ENCODE measurements around the gene HLA-DPB1.

HLA-DPB1 gene

GRCh38 chr6:33069021-33069738, 6.6 kb upstream of the HLA-DPB1 start:
- TF ChIP-seq Cebpa-rat (IDR thresholded peaks at IDR 0.05) = no peak
- peaks cover 7% of the 10 kb centered on the region; the same call in 1 of the 2 replicates for H3K9me3 ChIP-seq
- peak overlapping the region; percentile 96 for H3K4me2 ChIP-seq
- no peak overlapping the region for H3K9ac ChIP-seq
- H3K4me1 ChIP-seq = peaks cover 43% of the 10 kb centered on the region
- no peak overlapping the region for H3K4me3 ChIP-seq
- no peak overlapping the region for H3K27ac ChIP-seq
- H3K27me3 ChIP-seq = no peaks in the 10 kb centered on the region
- H4K20me1 ChIP-seq = peaks cover 45% of the 10 kb centered on the region
- H3K36me3 ChIP-seq = peaks cover 59% of the 10 kb centered on the region

- TF ChIP-seq Cebpa-rat (IDR thresholded peaks at IDR 0.05) = no peak
- Histone ChIP-seq H3K4me1 (peaks cover 57% of the 10 kb centered on the region), H3K27ac (peak overlapping the region; percentile 87; the same call in 1 of the 2 replicates), H3K4me2 (peak overlapping the region; percentile 96), H3K4me3 (peak overlapping the region; percentile 72), H3K36me3 (peaks cover 43% of the 10 kb centered on the region), H3K9ac (peak overlapping the region; percentile 83), H3K27me3 (no peaks in the 10 kb centered on the region), H4K20me1 (peaks cover 45% of the 10 kb centered on the region), H3K9me3 (peaks cover 7% of the 10 kb centered on the region; the same call in 1 of the 2 replicates)
Measured at GRCh38 chr6:33070909-33071308, 4.9 kb upstream of the HLA-DPB1 start.

GRCh38 chr6:33071569-33071968, 4.2 kb upstream of the HLA-DPB1 start:
- peak overlapping the region; percentile 87; the same call in 1 of the 2 replicates for H3K27ac ChIP-seq
- peak overlapping the region; percentile 83 for H3K9ac ChIP-seq
- H3K9me3 ChIP-seq = peaks cover 7% of the 10 kb centered on the region; the same call in 1 of the 2 replicates
- H3K4me1 ChIP-seq = peaks cover 64% of the 10 kb centered on the region
- no peaks in the 10 kb centered on the region for H3K27me3 ChIP-seq
- peaks cover 45% of the 10 kb centered on the region for H4K20me1 ChIP-seq
- peaks cover 36% of the 10 kb centered on the region for H3K36me3 ChIP-seq
- peak overlapping the region; percentile 72 for H3K4me3 ChIP-seq
- peak overlapping the region; percentile 96 for H3K4me2 ChIP-seq
- no peak for TF ChIP-seq Cebpa-rat (IDR thresholded peaks at IDR 0.05)

- H3K27ac ChIP-seq = peak overlapping the region; percentile 87
- H3K4me2 ChIP-seq = peak overlapping the region; percentile 96
- no peaks in the 10 kb centered on the region for H3K27me3 ChIP-seq
- peaks cover 47% of the 10 kb centered on the region for H4K20me1 ChIP-seq
- H3K4me3 ChIP-seq = peak overlapping the region; percentile 72
- peak overlapping the region; percentile 83 for H3K9ac ChIP-seq
- H3K4me1 ChIP-seq = peaks cover 68% of the 10 kb centered on the region
- peaks cover 27% of the 10 kb centered on the region for H3K36me3 ChIP-seq
- TF ChIP-seq Cebpa-rat (IDR thresholded peaks at IDR 0.05) = no peak
- H3K9me3 ChIP-seq = no peaks in the 10 kb centered on the region; the same call in 1 of the 2 replicates
Measured at GRCh38 chr6:33072508-33073100, 3.2 kb upstream of the HLA-DPB1 start.

GRCh38 chr6:33073431-33073871, 2.3 kb upstream of the HLA-DPB1 start, which contains the start of gene HLA-DPA1:
Gene HLA-DPA1 (minus strand): TSS chr6:33073649.
- Histone ChIP-seq H4K20me1 (peaks cover 56% of the 10 kb centered on the region), H3K4me3 (peak within 1 kb of the TSS; percentile 72), H3K4me2 (peak within 1 kb of the TSS; percentile 99), H3K36me3 (peaks cover 24% of the 10 kb centered on the region), H3K4me1 (peaks cover 76% of the 10 kb centered on the region), H3K9me3 (no peaks in the 10 kb centered on the region; the same call in 1 of the 2 replicates), H3K27ac (peak within 1 kb of the TSS; percentile 87), H3K27me3 (no peaks in the 10 kb centered on the region), H3K9ac (peak within 1 kb of the TSS; percentile 83)
- no peak for TF ChIP-seq Cebpa-rat (IDR thresholded peaks at IDR 0.05)

- TF ChIP-seq Cebpa-rat (IDR thresholded peaks at IDR 0.05) = no peak
- H3K9ac ChIP-seq = peak overlapping the region; percentile 92
- H4K20me1 ChIP-seq = peaks cover 55% of the 10 kb centered on the region
- peaks cover 86% of the 10 kb centered on the region for H3K4me1 ChIP-seq
- H3K4me3 ChIP-seq = peak overlapping the region; percentile 83; the same call in 1 of the 2 replicates
- H3K36me3 ChIP-seq = 0 out of 2 replicates have a peak, but pooled peaks cover 13% of the 10 kb centered on the region
- peak overlapping the region; percentile 99 for H3K4me2 ChIP-seq
- H3K9me3 ChIP-seq = no peaks in the 10 kb centered on the region
- H3K27ac ChIP-seq = peak overlapping the region; percentile 76
- no peaks in the 10 kb centered on the region for H3K27me3 ChIP-seq
Measured at GRCh38 chr6:33075208-33075567, 602 bp upstream of the HLA-DPB1 start.

- peak overlapping the region; percentile 92 for H3K9ac ChIP-seq
- H3K27ac ChIP-seq = peak overlapping the region; percentile 93
- H3K9me3 ChIP-seq = no peaks in the 10 kb centered on the region
- peaks cover 86% of the 10 kb centered on the region for H3K4me1 ChIP-seq
- no peak for TF ChIP-seq Cebpa-rat (IDR thresholded peaks at IDR 0.05)
- H4K20me1 ChIP-seq = peaks cover 55% of the 10 kb centered on the region
- peak overlapping the region; percentile 99 for H3K4me2 ChIP-seq
- peaks cover 17% of the 10 kb centered on the region for H3K36me3 ChIP-seq
- peak overlapping the region; percentile 83 for H3K4me3 ChIP-seq
- H3K27me3 ChIP-seq = no peaks in the 10 kb centered on the region
Measured at GRCh38 chr6:33076406-33076934, 680 bp downstream of the HLA-DPB1 start.

- peaks cover 30% of the 10 kb centered on the region for H3K36me3 ChIP-seq
- no peaks in the 10 kb centered on the region for H3K27me3 ChIP-seq
- H3K4me1 ChIP-seq = peaks cover 86% of the 10 kb centered on the region
- H3K27ac ChIP-seq = peak overlapping the region; percentile 27
- TF ChIP-seq Cebpa-rat (IDR thresholded peaks at IDR 0.05) = no peak
- H3K4me3 ChIP-seq = peak overlapping the region; percentile 83
- peak overlapping the region; percentile 94 for H3K4me2 ChIP-seq
- H4K20me1 ChIP-seq = peaks cover 52% of the 10 kb centered on the region; the same call in 1 of the 2 replicates
- no peaks in the 10 kb centered on the region for H3K9me3 ChIP-seq
- peak overlapping the region; percentile 53 for H3K9ac ChIP-seq
Measured at GRCh38 chr6:33077908-33078307, 2.1 kb downstream of the HLA-DPB1 start.

- no peaks in the 10 kb centered on the region for H3K27me3 ChIP-seq
- H3K27ac ChIP-seq = no peak overlapping the region; the same call in 1 of the 2 replicates
- peak overlapping the region; percentile 94 for H3K4me2 ChIP-seq
- no peak for TF ChIP-seq Cebpa-rat (IDR thresholded peaks at IDR 0.05)
- peak overlapping the region; percentile 83; the same call in 1 of the 2 replicates for H3K4me3 ChIP-seq
- 0 out of 2 replicates have a peak overlapping the region, but pooled peaks have one; percentile 53 for H3K9ac ChIP-seq
- no peaks in the 10 kb centered on the region for H3K9me3 ChIP-seq
- H3K36me3 ChIP-seq = peaks cover 36% of the 10 kb centered on the region
- peaks cover 56% of the 10 kb centered on the region; the same call in 1 of the 2 replicates for H4K20me1 ChIP-seq
- H3K4me1 ChIP-seq = peaks cover 89% of the 10 kb centered on the region
Measured at GRCh38 chr6:33078442-33078841, 2.7 kb downstream of the HLA-DPB1 start.

All from BLaER1 (cell line).